Measurements from ENCODE around the gene ZSWIM6.

DNA sequence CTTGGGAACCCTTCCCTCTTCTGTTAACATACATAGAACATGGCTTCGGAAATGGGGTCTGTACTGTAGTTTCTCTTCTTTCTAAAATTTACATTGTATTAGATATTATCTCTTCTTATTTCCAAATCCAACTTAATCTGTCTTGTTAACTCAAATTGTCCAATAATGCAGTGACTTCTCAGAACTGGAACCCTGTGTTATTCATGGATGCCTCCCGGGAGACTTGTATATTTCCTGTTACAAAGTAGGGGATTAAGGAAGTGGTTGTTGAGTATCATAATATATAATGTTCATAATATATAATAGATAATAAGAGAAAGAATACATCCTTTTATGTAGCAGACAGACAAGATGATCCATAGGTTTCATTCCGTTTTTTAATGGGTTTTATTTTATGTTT lies 128.4 kb downstream of the ZSWIM6 start:
- TF ChIP-seq EZH2 (IDR thresholded peaks at IDR 0.05; ENCODE audit: borderline replicate concordance, low read length) = no peak
- TF ChIP-seq, protein P1, sequence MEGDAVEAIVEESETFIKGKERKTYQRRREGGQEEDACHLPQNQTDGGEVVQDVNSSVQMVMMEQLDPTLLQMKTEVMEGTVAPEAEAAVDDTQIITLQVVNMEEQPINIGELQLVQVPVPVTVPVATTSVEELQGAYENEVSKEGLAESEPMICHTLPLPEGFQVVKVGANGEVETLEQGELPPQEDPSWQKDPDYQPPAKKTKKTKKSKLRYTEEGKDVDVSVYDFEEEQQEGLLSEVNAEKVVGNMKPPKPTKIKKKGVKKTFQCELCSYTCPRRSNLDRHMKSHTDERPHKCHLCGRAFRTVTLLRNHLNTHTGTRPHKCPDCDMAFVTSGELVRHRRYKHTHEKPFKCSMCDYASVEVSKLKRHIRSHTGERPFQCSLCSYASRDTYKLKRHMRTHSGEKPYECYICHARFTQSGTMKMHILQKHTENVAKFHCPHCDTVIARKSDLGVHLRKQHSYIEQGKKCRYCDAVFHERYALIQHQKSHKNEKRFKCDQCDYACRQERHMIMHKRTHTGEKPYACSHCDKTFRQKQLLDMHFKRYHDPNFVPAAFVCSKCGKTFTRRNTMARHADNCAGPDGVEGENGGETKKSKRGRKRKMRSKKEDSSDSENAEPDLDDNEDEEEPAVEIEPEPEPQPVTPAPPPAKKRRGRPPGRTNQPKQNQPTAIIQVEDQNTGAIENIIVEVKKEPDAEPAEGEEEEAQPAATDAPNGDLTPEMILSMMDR (conservative IDR thresholded peaks at IDR 0.05 in 1 of 2, IDR thresholded peaks at IDR 0.05 in 1 of 2; ENCODE audit: extremely low read depth in 1 of 2, insufficient read depth in 1 of 2, low read depth in 1 of 2, low read length in 2 of 2) = no peak

Data from mammary epithelial cell (primary cell).